Ishikawa (cell line): ENCODE results near the gene AP4S1.

Experiments
- CEBPB ChIP-seq: IDR thresholded peaks from 2 replicates; pipeline ENCODE4 v1.6.1; 2012
- YY1 ChIP-seq: IDR thresholded peaks from 2 replicates; pipeline ENCODE4 v1.6.1; 2012; ENCODE audit warnings: low read depth

DNA sequence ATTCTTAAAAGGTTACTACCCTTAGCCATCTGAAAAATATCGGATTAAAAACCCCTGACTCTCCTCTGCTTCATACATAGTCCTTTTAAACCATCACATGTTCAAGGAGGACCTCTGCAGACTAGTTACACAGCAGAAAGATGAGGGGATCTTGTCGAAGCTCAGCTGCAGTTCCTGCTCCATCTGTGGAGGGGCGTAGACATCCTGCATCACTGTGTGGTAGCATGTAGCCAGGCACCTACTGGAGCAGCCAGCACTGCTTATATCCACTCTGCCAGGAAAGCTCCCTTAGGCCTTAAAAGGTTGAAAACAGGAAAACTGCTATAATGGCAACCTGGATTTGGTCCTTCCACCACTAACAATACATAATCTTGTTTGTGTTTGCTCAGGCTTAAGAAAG lies 58.3 kb downstream of the AP4S1 start:
- TF ChIP-seq CEBPB (no peak), YY1 (no peak)
